HEK293T (cell line): ENCODE measurements around the gene OR1K1.
"Not testable (repeated sequence)": the region's sequence is repeated elsewhere in the genome, so short reads cannot be mapped to it uniquely, and the experiment has no call there.

Source experiments
- CTCF ChIA-PET: fragments of 350-600 bp; formaldehyde crosslinking; extraction: SDS; loops from one replicate; lab custom pipeline; 2021; ENCODE audit warnings: antibody characterized with exemption, inconsistent platforms; lab: Yijun Ruan, JAX
- POLR2A ChIA-PET: fragments of 350-600 bp; formaldehyde crosslinking; extraction: SDS; loops from one replicate; lab custom pipeline; 2020; ENCODE audit warnings: antibody characterized with exemption, inconsistent platforms; lab: Yijun Ruan, JAX
- DNase-seq: peaks from one replicate; pipeline ENCODE4 v3.0.0; 2012; ENCODE audit warnings: mixed read lengths; ENCODE audit errors: extremely low spot score
- ARNT ChIP-seq: fragments of 450-650 bp; IDR thresholded peaks from 2 replicates; pipeline ENCODE4 v1.6.1; 2017; ENCODE audit warnings: mild to moderate bottlenecking
- BHLHE40 ChIP-seq: fragments of 450-650 bp; IDR thresholded peaks from 2 replicates; pipeline ENCODE4 v1.6.1; 2016; ENCODE audit warnings: mild to moderate bottlenecking, moderate library complexity, borderline replicate concordance
- CTBP1 ChIP-seq: fragments of 450-650 bp; IDR thresholded peaks from 2 replicates; pipeline ENCODE4 v1.6.1; 2016; ENCODE audit warnings: borderline replicate concordance
- ELF4 ChIP-seq: fragments of 450-650 bp; IDR thresholded peaks from 2 replicates; pipeline ENCODE4 v1.6.1; 2017; ENCODE audit warnings: antibody characterized with exemption
- FOXA1 ChIP-seq: fragments of 450-650 bp; IDR thresholded peaks from 2 replicates; pipeline ENCODE4 v1.6.1; 2016; ENCODE audit warnings: mild to moderate bottlenecking
- FOXK2 ChIP-seq: fragments of 450-650 bp; IDR thresholded peaks from 2 replicates; pipeline ENCODE4 v1.6.1; 2016; ENCODE audit warnings: mild to moderate bottlenecking
- FOXM1 ChIP-seq: fragments of 450-650 bp; IDR thresholded peaks from 2 replicates; pipeline ENCODE4 v1.6.1; 2017; ENCODE audit warnings: mild to moderate bottlenecking, borderline replicate concordance
- HDGF ChIP-seq: fragments of 450-650 bp; IDR thresholded peaks from 2 replicates; pipeline ENCODE4 v1.6.1; 2017; ENCODE audit warnings: antibody characterized with exemption, borderline replicate concordance
- L3MBTL2 ChIP-seq: fragments of 450-650 bp; conservative IDR thresholded peaks from 2 replicates; pipeline ENCODE4 v1.6.1; 2016; ENCODE audit warnings: mild to moderate bottlenecking
- LEF1 ChIP-seq: fragments of 450-650 bp; IDR thresholded peaks from 2 replicates; pipeline ENCODE4 v1.6.1; 2017; ENCODE audit warnings: mild to moderate bottlenecking, borderline replicate concordance
- NFRKB ChIP-seq: fragments of 450-650 bp; IDR thresholded peaks from 2 replicates; pipeline ENCODE4 v1.6.1; 2016; ENCODE audit warnings: mild to moderate bottlenecking, moderate library complexity
- SP1 ChIP-seq: fragments of 450-650 bp; IDR thresholded peaks from 2 replicates; pipeline ENCODE4 v1.6.1; 2017
- SUZ12 ChIP-seq: fragments of 450-650 bp; IDR thresholded peaks from 2 replicates; pipeline ENCODE4 v1.6.1; 2016; ENCODE audit warnings: mild to moderate bottlenecking
- TARDBP ChIP-seq: fragments of 450-650 bp; IDR thresholded peaks from 2 replicates; pipeline ENCODE4 v1.6.1; 2016
- ZNF384 ChIP-seq: fragments of 450-650 bp; IDR thresholded peaks from 2 replicates; pipeline ENCODE4 v1.6.1; 2016
- TF ChIP-seq, protein P1 (sequence below): fragments of 450-650 bp; IDR thresholded peaks from 2 replicates; pipeline ENCODE4 v1.6.1; 2016

OR1K1 gene

GRCh38 chr9:122791872-122792669 is 7.9 kb upstream of the OR1K1 start:
- POLR2A ChIA-PET = no interaction called here
- no peak for DNase-seq
- CTCF ChIA-PET = no interaction called here
- TF ChIP-seq BHLHE40 = no peak
- no peak for TF ChIP-seq HDGF
- no peak for TF ChIP-seq ELF4
- no peak for TF ChIP-seq FOXA1
- no peak for TF ChIP-seq FOXK2
- no peak for TF ChIP-seq TARDBP
- no peak for TF ChIP-seq LEF1
- TF ChIP-seq L3MBTL2 = no peak
- TF ChIP-seq, protein P1, sequence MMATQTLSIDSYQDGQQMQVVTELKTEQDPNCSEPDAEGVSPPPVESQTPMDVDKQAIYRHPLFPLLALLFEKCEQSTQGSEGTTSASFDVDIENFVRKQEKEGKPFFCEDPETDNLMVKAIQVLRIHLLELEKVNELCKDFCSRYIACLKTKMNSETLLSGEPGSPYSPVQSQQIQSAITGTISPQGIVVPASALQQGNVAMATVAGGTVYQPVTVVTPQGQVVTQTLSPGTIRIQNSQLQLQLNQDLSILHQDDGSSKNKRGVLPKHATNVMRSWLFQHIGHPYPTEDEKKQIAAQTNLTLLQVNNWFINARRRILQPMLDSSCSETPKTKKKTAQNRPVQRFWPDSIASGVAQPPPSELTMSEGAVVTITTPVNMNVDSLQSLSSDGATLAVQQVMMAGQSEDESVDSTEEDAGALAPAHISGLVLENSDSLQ = no peak
- no peak for TF ChIP-seq FOXM1
- no peak for TF ChIP-seq ARNT
- TF ChIP-seq SUZ12 = no peak
- no peak for TF ChIP-seq SP1
- TF ChIP-seq ZNF384 = no peak
- no peak for TF ChIP-seq CTBP1
- no peak for TF ChIP-seq NFRKB

GRCh38 chr9:122797316-122798063 is 2.4 kb upstream of the OR1K1 start:
- CTCF ChIA-PET = interaction anchor here (0.7 kb wide), 1 partner anchor 345 kb away, joined by 3 read pairs; no protein-coding TSS in a partner anchor
- TF ChIP-seq NFRKB (no peak), LEF1 (no peak), TARDBP (no peak), FOXK2 (no peak), ZNF384 (no peak), L3MBTL2 (no peak), FOXM1 (no peak), ELF4 (no peak), FOXA1 (no peak)
- DNase-seq = no peak
- POLR2A ChIA-PET = no interaction called here

DNA sequence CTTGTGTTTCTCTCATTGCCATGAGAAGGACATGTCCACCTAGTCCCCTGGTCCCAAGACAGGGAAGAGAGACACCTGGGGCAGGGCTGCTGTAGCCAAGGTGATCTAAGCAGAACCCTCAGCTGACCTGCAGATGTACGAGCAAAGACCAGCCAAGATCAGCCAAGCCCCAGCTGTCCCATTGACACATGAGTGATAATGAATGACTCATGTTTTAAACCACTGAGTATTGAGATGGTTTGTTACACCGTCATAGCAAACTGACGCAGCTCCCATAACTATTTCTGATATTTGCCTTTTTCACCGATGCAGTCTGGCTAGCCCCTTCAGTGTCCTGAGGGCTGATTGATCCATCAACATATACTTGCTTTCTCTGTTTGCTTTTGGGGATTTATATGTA is 6.7 kb downstream of the OR1K1 start:
- TF ChIP-seq HDGF (no peak), CTBP1 (no peak), LEF1 (no peak), NFRKB (no peak), SUZ12 (no peak), FOXM1 (no peak), BHLHE40 (no peak), TARDBP (no peak), L3MBTL2 (no peak), ARNT (no peak), FOXK2 (no peak)
- ChIA-PET POLR2A (no interaction called here), CTCF (no interaction called here)
- DNase-seq = no peak

DNA sequence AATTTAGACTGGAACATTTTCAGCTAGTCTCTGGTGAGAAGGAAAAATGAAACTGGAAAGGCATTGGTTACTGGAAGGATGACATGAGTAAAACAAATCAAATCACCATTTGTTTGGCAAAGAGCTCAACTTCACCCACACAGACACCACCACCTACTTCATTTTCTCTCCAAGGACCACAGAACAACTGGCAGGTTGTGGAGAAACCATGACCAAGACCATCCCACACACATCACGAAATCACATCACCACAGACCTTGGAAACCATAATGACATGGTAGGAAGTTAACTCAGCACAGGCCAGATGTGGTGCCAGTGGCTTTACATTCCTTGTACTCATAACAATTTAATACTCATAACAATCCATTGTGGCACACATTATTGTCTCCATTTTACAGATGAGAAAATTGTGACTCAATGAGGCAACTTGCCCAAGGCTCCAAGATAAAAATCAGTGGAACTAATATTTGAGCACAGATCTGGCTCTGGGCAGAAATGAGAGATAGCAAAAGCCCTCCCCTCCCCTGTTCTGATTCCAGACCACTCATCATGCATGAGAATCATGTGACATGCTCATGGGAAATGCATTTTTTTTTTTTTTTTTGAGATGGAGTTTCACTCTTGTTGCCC is 7.5 kb downstream of the OR1K1 start:
- TF ChIP-seq NFRKB (no peak), LEF1 (no peak), SP1 (no peak), FOXM1 (no peak), BHLHE40 (no peak), ARNT (no peak), L3MBTL2 (no peak), FOXA1 (no peak), ELF4 (no peak), HDGF (no peak), FOXK2 (no peak), CTBP1 (no peak), ZNF384 (no peak), SUZ12 (no peak), TARDBP (no peak)
- TF ChIP-seq, protein P1 = no peak

DNA sequence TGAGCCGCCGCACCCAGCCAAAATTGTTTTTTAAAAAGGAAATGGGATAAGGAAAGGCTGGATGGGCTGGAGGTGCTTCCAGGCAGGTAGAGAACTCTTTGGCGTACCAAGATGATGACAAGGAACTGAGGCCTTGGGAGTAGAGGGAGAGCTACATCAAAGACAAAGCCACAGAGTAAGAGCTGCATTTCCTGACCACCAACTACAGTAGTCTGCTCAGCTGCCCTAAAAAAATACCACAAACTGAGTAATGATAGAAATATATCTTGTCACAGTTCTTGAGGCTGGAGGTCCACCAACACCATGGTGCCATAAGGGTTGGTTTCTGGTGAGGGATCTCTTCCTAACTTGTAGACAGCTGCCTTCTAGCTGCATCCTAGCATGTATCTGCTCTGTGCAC is 8.2 kb downstream of the OR1K1 start:
- TF ChIP-seq HDGF (no peak), FOXM1 (no peak), TARDBP (no peak), ELF4 (no peak), LEF1 (no peak), ARNT (no peak), SUZ12 (no peak), SP1 (no peak), BHLHE40 (no peak), NFRKB (no peak), FOXA1 (no peak), CTBP1 (no peak), ZNF384 (no peak), FOXK2 (no peak)
- TF ChIP-seq, protein P1 = no peak
- CTCF ChIA-PET = interaction anchor here (0.9 to 1.1 kb wide), 2 partner anchors 309 to 344 kb away, joined by 3 to 6 read pairs; no protein-coding TSS in a partner anchor
- no peak for DNase-seq
- POLR2A ChIA-PET = no interaction called here

More for the DNA sequence above, 7.5 kb downstream of the OR1K1 start:
- no peak for DNase-seq
- POLR2A ChIA-PET = no interaction called here
- CTCF ChIA-PET = interaction anchor here (0.6 kb wide), 1 partner anchor 25 kb away, joined by 5 read pairs; no protein-coding TSS in a partner anchor

DNA sequence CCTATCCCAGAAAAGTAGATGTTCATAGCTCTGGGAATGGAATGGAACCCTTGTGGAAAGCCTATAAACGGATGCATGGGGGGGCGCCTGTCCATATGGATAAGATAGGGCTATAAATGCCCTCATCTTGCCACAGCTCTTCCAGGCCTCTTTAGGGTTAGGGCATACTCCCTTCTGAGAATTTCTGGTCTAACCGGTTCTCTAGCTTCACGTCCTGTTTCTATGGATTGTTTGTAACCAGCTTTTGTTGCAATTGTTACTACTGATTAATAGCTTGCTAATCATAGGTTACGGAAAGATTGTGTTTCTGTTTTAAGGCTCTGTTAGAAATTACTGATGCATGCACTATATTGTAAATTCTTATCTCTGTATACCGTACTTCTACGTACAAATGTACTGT is 9.3 kb downstream of the OR1K1 start:
- POLR2A ChIA-PET, DNase-seq: not testable (repeated sequence)
- CTCF ChIA-PET = interaction anchor here (0.9 to 1.1 kb wide), 2 partner anchors 310 to 345 kb away, joined by 3 to 6 read pairs; no protein-coding TSS in a partner anchor
